Psoas muscle (tissue), 8 donors: ENCODE results near the gene TRAPPC10. TPM values are rescaled to one million over a fixed set of nuclear protein-coding genes. Genes with fewer than 3 reads are reported as not detected.

Source experiments
- ATAC-seq, 4 donors: fragments of 200-7000 bp; cut with Tn5 transposase; one replicate each; pipeline ENCODE4 v1.9.1; 2020; ENCODE audit warnings: moderate library complexity in 3 of 4, mild to moderate bottlenecking in 2 of 4
- DNase-seq, 2 donors: peaks; one replicate each; pipeline ENCODE4 v3.0.0-alpha.2; 2020
- H3K27ac ChIP-seq: fragments of 200-600 bp; one replicate; pipeline ENCODE4 v1.8.0; 2022
- H3K27me3 ChIP-seq, 3 donors: fragments of 200-600 bp in 1 of 3; one replicate each; pipeline versions ENCODE4 v1.6.1 to v1.8.0; 2013 to 2022; ENCODE audit warnings: low read length in 2 of 3, mild to moderate bottlenecking in 2 of 3, moderate library complexity in 1 of 3; ENCODE audit not compliant: insufficient read depth in 3 of 3
- H3K36me3 ChIP-seq, 2 donors: fragments of 200-600 bp in 1 of 2; one replicate each; pipeline versions ENCODE4 v1.6.1 to v1.8.0; 2013 to 2022; ENCODE audit warnings: low read depth in 1 of 2, mild to moderate bottlenecking in 1 of 2, moderate library complexity in 1 of 2; ENCODE audit not compliant: insufficient read depth in 1 of 2
- H3K4me1 ChIP-seq: fragments of 200-600 bp; one replicate; pipeline ENCODE4 v1.8.0; 2022
- H3K4me3 ChIP-seq: fragments of 200-600 bp; one replicate; pipeline ENCODE4 v1.8.0; 2022; ENCODE audit warnings: mild to moderate bottlenecking
- H3K9me3 ChIP-seq: fragments of 200-600 bp; one replicate; pipeline ENCODE4 v1.8.0; 2022
- WGBS, 3 donors: extraction: QIAGEN DNeasy Blood & Tissue Kit; methylation state at CpG; one replicate each; pipeline versions ENCODE4 v1.1.6 to v1.1.7; 2013; 5-methylcytosine and 5-hydroxymethylcytosine counted together
- intact Hi-C, 2 donors: fragments of 100-400 bp; cut with DNase I; formaldehyde crosslinking; loops; one replicate each; pipeline versions ENCODE4 v1.11.0 to v1.14.2; 2022
- polyA plus RNA-seq, 3 donors: library from polyadenylated mRNA; stranded (reverse); fragments of 200-250 nt; gene quantifications; one replicate each; pipeline ENCODE4 v1.2.3, GENCODE V29; 2013
- total RNA-seq, 4 donors: library from RNA; stranded (reverse); fragmentation: NEBNext Ultra II Directional in 2 of 4; extraction: Animal tissue kit (Norgen Biotek cat#: 25700) in 2 of 4; gene quantifications; one replicate each; pipeline versions ENCODE4 v1.2.1 to v1.2.4, GENCODE V29; 2021 to 2023
- TF ChIP-seq, protein P1 (sequence below): fragments of 200-600 bp; IDR thresholded peaks from one replicate; pipeline ENCODE4 v1.8.0; 2022; ENCODE audit warnings: antibody characterized with exemption
- donor health status: healthy with polysubstance abuse.
- donor health status: DM: no; HTN: no; CAD: no; lungs with moderate emphysema.
- donor health status: Bipolar disorder and iron deficiency.
- donor health status: healthy.
- donor health status: DM: yes; HTN: yes; CAD: no.
- donor health status: DM: no; HTN: no; CAD: no.
- donor health status: DM: no; HTN: no; CAD: no.
- donor health status: DM: yes; HTN: yes; CAD: no.

Gene TRAPPC10
- total and polyA plus RNA-seq, 7 donors: 6.4 to 22.2 (median 20.0) TPM

DNA sequence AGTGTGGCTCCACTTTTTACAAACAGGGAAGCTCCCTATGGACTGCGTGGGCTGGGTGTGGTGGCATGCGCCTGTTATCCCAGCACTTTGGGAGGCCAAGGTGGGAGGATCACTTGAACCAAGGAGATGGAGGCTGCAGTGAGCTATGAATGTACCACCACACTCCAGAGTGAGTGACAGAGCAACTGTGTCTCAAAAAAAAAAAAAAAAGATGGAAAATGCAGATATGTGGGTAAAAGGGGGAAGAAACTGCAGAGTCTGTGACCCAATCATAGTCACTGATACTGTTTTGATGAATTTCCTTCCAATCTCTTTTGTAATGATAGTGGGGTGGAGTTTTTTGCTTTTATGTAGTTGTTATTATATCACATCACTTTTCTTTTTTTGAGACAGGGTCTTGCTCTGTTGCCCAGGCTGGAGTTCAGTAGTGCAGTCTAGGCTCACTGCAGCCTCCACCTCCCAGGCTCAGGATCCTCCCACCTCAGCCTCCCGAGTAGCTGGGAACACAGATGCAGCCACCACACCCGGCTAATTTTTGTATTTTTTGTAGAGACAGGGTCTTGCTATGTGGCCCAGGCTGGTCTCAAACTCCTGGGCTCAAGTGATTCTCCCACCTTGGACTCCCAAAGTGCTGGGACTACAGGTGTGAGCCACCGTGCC lies 8.7 kb upstream of the TRAPPC10 start:
- WGBS, 3 donors: 82 to 87% (median 87%) methylated on average over 5 of the region's 5 CpGs
- TF ChIP-seq, protein P1, sequence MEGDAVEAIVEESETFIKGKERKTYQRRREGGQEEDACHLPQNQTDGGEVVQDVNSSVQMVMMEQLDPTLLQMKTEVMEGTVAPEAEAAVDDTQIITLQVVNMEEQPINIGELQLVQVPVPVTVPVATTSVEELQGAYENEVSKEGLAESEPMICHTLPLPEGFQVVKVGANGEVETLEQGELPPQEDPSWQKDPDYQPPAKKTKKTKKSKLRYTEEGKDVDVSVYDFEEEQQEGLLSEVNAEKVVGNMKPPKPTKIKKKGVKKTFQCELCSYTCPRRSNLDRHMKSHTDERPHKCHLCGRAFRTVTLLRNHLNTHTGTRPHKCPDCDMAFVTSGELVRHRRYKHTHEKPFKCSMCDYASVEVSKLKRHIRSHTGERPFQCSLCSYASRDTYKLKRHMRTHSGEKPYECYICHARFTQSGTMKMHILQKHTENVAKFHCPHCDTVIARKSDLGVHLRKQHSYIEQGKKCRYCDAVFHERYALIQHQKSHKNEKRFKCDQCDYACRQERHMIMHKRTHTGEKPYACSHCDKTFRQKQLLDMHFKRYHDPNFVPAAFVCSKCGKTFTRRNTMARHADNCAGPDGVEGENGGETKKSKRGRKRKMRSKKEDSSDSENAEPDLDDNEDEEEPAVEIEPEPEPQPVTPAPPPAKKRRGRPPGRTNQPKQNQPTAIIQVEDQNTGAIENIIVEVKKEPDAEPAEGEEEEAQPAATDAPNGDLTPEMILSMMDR: no peak
- no peaks in the 10 kb centered on the region for H3K36me3 ChIP-seq
- ATAC-seq (no peak), DNase-seq (no peak)
- no peak overlapping the region for H3K27ac ChIP-seq
- intact Hi-C loops: no loop called here
- no peaks in the 10 kb centered on the region for H3K9me3 ChIP-seq
- no peaks in the 10 kb centered on the region for H3K4me1 ChIP-seq
- no peak overlapping the region for H3K4me3 ChIP-seq
- H3K27me3 ChIP-seq: no peaks in the 10 kb centered on the region

DNA sequence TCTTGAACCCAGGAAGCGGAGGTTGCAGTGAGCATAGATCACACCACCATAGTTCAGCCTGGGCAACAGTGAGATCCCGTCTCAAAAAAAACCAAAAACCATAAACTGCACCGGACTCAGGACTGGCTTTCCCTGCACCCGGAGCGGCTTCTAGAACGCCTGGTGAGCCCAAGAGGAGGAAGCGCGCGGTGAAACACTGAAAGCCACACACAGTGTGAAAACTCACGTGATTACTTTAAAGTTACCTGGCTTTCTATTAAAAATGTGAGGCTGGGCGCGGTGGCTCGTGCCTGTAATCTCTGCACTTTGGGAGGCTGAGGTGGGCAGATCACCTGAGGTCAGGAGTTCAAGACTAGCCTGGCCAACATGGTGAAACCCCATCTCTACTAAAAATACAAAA lies 7.0 kb upstream of the TRAPPC10 start:
- H3K4me1 ChIP-seq: no peaks in the 10 kb centered on the region
- TF ChIP-seq, protein P1: no peak
- 88 to 89% (median 88%) methylated on average over 13 of the region's 13 CpGs for WGBS, 3 donors
- H3K27me3 ChIP-seq: no peaks in the 10 kb centered on the region
- no peak for DNase-seq
- H3K9me3 ChIP-seq: no peaks in the 10 kb centered on the region
- no peak for ATAC-seq
- H3K36me3 ChIP-seq: no peaks in the 10 kb centered on the region
- H3K4me3 ChIP-seq: no peak overlapping the region
- H3K27ac ChIP-seq: no peak overlapping the region
- intact Hi-C loops: no loop called here

- no peaks in the 10 kb centered on the region for H3K36me3 ChIP-seq
- H3K4me1 ChIP-seq: no peaks in the 10 kb centered on the region
- ATAC-seq (no peak), DNase-seq (no peak)
- 86 to 87% (median 87%) methylated on average over 9 of the region's 9 CpGs for WGBS, 3 donors
- no peak overlapping the region for H3K4me3 ChIP-seq
- intact Hi-C loops: no loop called here
- H3K27ac ChIP-seq: no peak overlapping the region
- H3K9me3 ChIP-seq: no peaks in the 10 kb centered on the region
- TF ChIP-seq, protein P1: no peak
- no peaks in the 10 kb centered on the region for H3K27me3 ChIP-seq
Measured at GRCh38 chr21:44005593-44005992, 6.5 kb upstream of the TRAPPC10 start.

DNA sequence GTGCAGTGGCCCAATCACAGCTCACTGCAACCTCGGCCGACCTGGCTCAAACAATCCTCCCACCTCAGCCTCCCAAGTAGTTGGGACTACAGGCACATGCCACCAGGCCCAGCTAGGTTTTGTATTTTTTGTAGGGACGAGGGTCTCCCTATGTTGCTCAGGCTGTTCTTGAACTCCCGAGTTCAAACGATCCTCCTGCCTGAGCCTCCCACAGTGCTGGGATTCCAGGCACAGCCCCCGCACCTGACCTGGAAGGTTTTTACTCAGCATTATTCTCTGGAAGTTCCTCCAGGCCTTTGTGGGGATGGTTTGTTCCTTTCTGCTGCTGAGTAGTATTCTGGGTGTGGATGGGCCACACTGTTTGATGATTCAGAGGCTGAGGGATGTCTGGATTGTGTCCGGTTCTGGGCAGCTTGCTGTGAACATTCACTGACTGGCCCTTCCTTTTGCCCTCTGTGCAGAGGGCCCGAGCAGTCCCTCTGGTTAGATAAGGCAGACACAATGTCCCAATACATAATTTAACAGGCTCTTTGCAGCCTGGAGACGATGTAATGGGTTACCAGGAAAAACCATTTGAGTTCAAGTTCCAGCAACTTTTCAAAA lies 6.0 kb upstream of the TRAPPC10 start:
- Histone ChIP-seq H3K27ac (no peak overlapping the region), H3K9me3 (no peaks in the 10 kb centered on the region), H3K36me3 (no peaks in the 10 kb centered on the region), H3K4me3 (no peak overlapping the region), H3K27me3 (no peaks in the 10 kb centered on the region), H3K4me1 (peaks cover under 1% of the 10 kb centered on the region)
- DNase-seq: peak in 1 of 2 donors; percentile 31
- TF ChIP-seq, protein P1: no peak
- WGBS, 3 donors: 72 to 73% (median 72%) methylated on average over 9 of the region's 9 CpGs
- intact Hi-C loops: no loop called here
- peak in 2 of 4 donors; percentile 20 to 35 for ATAC-seq
